GM23248 (cell line): Measurements from ENCODE around the gene MSL3B.

Experiments
- EZH2 ChIP-seq: fragments of 200-600 bp; sonication (generic); IDR thresholded peaks from 2 replicates; pipeline ENCODE4 v1.6.1; 2018; ENCODE audit warnings: antibody characterized with exemption, mild to moderate bottlenecking; ENCODE audit not compliant: insufficient read depth, poor library complexity, severe bottlenecking
- EZH2phosphoT487 ChIP-seq: fragments of 200-600 bp; sonication (generic); IDR thresholded peaks from 2 replicates; pipeline ENCODE4 v1.6.1; 2018; ENCODE audit warnings: antibody characterized with exemption, moderate library complexity, mild to moderate bottlenecking, low read depth; ENCODE audit not compliant: insufficient read depth

- TF ChIP-seq EZH2phosphoT487 (no peak), EZH2 (no peak)
Observed at GRCh38 chr2:233849607-233850271, 18.4 kb downstream of the MSL3B start.
